ENCODE data around the gene FBXL13.
"Not testable (repeated sequence)": the region's sequence is repeated elsewhere in the genome, so short reads cannot be mapped to it uniquely, and the experiment has no call there.

The FBXL13 gene

GRCh38 chr7:102983602-102984001, 91.0 kb downstream of the FBXL13 start:
- DNase-seq (ENCODE audit: low read depth): no peak

- no peak for DNase-seq (ENCODE audit: low read depth)
These were observed 92.4 kb downstream of the FBXL13 start for GRCh38 chr7:102982235-102982634.

GRCh38 chr7:102981451-102981850, 93.1 kb downstream of the FBXL13 start:
- no peak for DNase-seq (ENCODE audit: low read depth)

- no peak for DNase-seq (ENCODE audit: low read depth)
These were observed 94.9 kb downstream of the FBXL13 start for GRCh38 chr7:102979670-102980069.

GRCh38 chr7:102978284-102978683, 96.3 kb downstream of the FBXL13 start:
- no peak for DNase-seq (ENCODE audit: low read depth)

GRCh38 chr7:102977586-102977985, 97.0 kb downstream of the FBXL13 start:
- DNase-seq (ENCODE audit: low read depth): not testable (repeated sequence)

GRCh38 chr7:102976493-102976892, 98.1 kb downstream of the FBXL13 start:
- no peak for DNase-seq (ENCODE audit: low read depth)

GRCh38 chr7:102975854-102976253, 98.7 kb downstream of the FBXL13 start:
- DNase-seq (ENCODE audit: low read depth): no peak

- no peak for DNase-seq (ENCODE audit: low read depth)
These were observed 100.0 kb downstream of the FBXL13 start for GRCh38 chr7:102974366-102975236.

- no peak for DNase-seq (ENCODE audit: low read depth)
These were observed 101.3 kb downstream of the FBXL13 start for GRCh38 chr7:102973096-102973802.

- no peak for DNase-seq (ENCODE audit: low read depth)
These were observed 106.8 kb downstream of the FBXL13 start for GRCh38 chr7:102967798-102968197.

- no peak for DNase-seq (ENCODE audit: low read depth)
These were observed 108.1 kb downstream of the FBXL13 start for GRCh38 chr7:102966465-102966864.

- not testable (repeated sequence) for DNase-seq (ENCODE audit: low read depth)
These were observed 112.6 kb downstream of the FBXL13 start for GRCh38 chr7:102961993-102962392.

- not testable (repeated sequence) for DNase-seq (ENCODE audit: low read depth)
These were observed 116.6 kb downstream of the FBXL13 start for GRCh38 chr7:102958004-102958403.

GRCh38 chr7:102954359-102954758, 120.2 kb downstream of the FBXL13 start:
- DNase-seq (ENCODE audit: low read depth): not testable (repeated sequence)

- no peak for DNase-seq (ENCODE audit: low read depth)
These were observed 121.2 kb downstream of the FBXL13 start for GRCh38 chr7:102953406-102953805.

- DNase-seq (ENCODE audit: low read depth): no peak
These were observed 122.8 kb downstream of the FBXL13 start for GRCh38 chr7:102951839-102952238.

- DNase-seq (ENCODE audit: low read depth): no peak
These were observed 130.4 kb downstream of the FBXL13 start for GRCh38 chr7:102944241-102944640.

- no peak for DNase-seq (ENCODE audit: low read depth)
These were observed 131.0 kb downstream of the FBXL13 start for GRCh38 chr7:102943423-102944169.

GRCh38 chr7:102942868-102943267, 131.7 kb downstream of the FBXL13 start:
- no peak for DNase-seq (ENCODE audit: low read depth)

GRCh38 chr7:102942181-102942866, 132.3 kb downstream of the FBXL13 start:
- DNase-seq (ENCODE audit: low read depth): no peak

GRCh38 chr7:102938679-102939078, 135.9 kb downstream of the FBXL13 start:
- DNase-seq (ENCODE audit: low read depth): no peak

Data from stimulated activated CD8-positive, alpha-beta memory T cell treated with anti-CD3 and anti-CD28 coated beads, Interleukin-15, amount 100 ng/mL, for 1 hour (primary cell).